Activated T-helper 17 cell treated with anti-CD3 and anti-CD28 coated beads, Interleukin-2, amount 50 U/mL, for 72 hours (primary cell): ENCODE results near the gene RAD54L. TPM values are rescaled to one million over a fixed set of nuclear protein-coding genes. Genes with fewer than 3 reads are reported as not detected.

Experiments used
- ATAC-seq: fragments of 150-1000 bp; cut with Tn5 transposase; replicated peaks from 2 replicates; pipeline ENCODE4 v1.10.0; 2021; ENCODE audit warnings: mild to moderate bottlenecking, moderate library complexity
- H3K27ac Mint-ChIP-seq: one replicate; pipeline ENCODE4 v1.8.0; 2022; ENCODE audit warnings: mixed read lengths
- H3K27me3 Mint-ChIP-seq: one replicate; pipeline ENCODE4 v1.8.0; 2022; ENCODE audit warnings: mixed read lengths
- H3K36me3 Mint-ChIP-seq: one replicate; pipeline ENCODE4 v1.8.0; 2022; ENCODE audit warnings: low read depth, mild to moderate bottlenecking, mixed read lengths
- H3K4me1 Mint-ChIP-seq: one replicate; pipeline ENCODE4 v1.8.0; 2022; ENCODE audit warnings: mixed read lengths
- H3K4me3 Mint-ChIP-seq: one replicate; pipeline ENCODE4 v1.8.0; 2022; ENCODE audit warnings: mild to moderate bottlenecking, mixed read lengths
- H3K9me3 Mint-ChIP-seq: one replicate; pipeline ENCODE4 v1.8.0; 2022; ENCODE audit warnings: mixed read lengths
- total RNA-seq, 2 donors: library from RNA; stranded (reverse); gene quantifications; one replicate each; pipeline ENCODE4 v1.2.3, GENCODE V29; 2022

RAD54L gene
- total RNA-seq, 2 donors from 2014 or later: 50.8 to 56.5 TPM

DNA sequence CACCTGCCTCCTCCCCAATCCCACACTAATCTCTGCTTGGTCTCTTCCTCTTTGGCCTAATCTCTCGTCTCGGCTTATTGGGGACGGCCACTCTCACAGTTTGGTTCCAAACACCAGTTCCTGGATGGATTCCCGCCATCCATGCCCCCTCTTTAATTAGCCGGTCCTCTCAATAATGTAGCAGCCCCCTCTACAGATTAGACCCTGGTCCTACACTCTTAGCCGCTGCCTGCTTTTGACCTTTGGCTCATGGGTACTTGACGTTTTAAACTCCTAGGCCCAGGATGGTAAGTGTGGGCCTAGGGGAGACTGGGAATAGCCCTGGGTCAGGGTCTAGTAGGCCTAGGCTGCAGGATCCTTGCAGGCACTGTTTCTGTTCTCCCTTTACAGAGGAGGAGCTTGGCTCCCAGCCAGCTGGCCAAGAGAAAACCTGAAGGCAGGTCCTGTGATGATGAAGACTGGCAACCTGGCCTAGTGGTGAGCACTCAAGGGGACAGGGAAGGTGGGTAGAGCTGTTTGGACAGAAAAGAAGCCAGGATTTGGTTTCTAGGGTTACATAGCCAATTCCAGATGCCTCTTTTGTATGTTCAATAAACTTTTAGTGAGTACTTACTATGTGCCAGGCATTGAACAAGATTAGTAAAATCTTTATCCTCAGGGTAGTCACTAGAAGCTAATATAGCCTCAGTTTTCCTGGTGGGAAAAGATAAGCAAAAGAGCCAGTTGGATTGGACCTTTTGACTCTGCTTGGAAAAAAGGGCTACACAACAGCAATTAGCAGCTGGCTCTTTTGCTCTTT is 758 bp downstream of the RAD54L start:
- Mint-ChIP-seq H3K9me3 (no peaks in the 10 kb centered on the region), H3K4me3 (peak overlapping the region; percentile 95), H3K4me1 (peaks cover 13% of the 10 kb centered on the region)

GRCh38 chr1:46254668-46255067 is 7.1 kb downstream of the RAD54L start:
- peaks cover 13% of the 10 kb centered on the region for H3K4me1 Mint-ChIP-seq
- no peak overlapping the region for H3K27ac Mint-ChIP-seq

More for the DNA sequence above, 758 bp downstream of the RAD54L start:
- Mint-ChIP-seq H3K36me3 (peaks cover 46% of the 10 kb centered on the region), H3K27ac (peak overlapping the region; percentile 92), H3K27me3 (no peaks in the 10 kb centered on the region)
- ATAC-seq: no peak

GRCh38 chr1:46256523-46256922 is 9.0 kb downstream of the RAD54L start:
- Mint-ChIP-seq H3K27me3 (no peaks in the 10 kb centered on the region), H3K9me3 (no peaks in the 10 kb centered on the region), H3K4me1 (peaks cover 13% of the 10 kb centered on the region), H3K4me3 (no peak overlapping the region), H3K36me3 (peaks cover 84% of the 10 kb centered on the region), H3K27ac (no peak overlapping the region)
- ATAC-seq: no peak

More at GRCh38 chr1:46254668-46255067, 7.1 kb downstream of the RAD54L start:
- H3K36me3 Mint-ChIP-seq: peaks cover 84% of the 10 kb centered on the region
- no peaks in the 10 kb centered on the region for H3K9me3 Mint-ChIP-seq
- H3K4me3 Mint-ChIP-seq: no peak overlapping the region
- no peaks in the 10 kb centered on the region for H3K27me3 Mint-ChIP-seq
- ATAC-seq: no peak

DNA sequence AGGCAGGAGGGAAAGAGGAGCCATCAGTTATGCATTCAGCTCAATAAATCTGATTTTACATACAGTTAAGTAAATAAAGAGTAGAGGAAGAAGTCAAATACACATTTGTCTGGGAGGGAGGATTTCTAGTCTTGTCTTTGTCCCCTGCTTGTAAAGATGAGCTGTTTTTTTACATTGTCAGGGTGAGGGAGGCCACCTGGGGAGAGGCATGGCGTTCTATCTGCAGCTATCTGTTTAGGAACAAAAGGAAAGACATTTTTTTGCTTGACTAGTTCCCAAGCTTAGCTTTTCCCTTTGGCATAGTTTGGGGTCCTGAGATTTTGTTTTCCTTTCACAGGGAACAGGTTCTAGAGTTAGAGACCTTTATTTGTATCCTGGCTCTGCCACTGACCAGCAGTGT is 14.9 kb downstream of the RAD54L start:
- no peaks in the 10 kb centered on the region for H3K27me3 Mint-ChIP-seq
- H3K4me3 Mint-ChIP-seq: no peak overlapping the region
- peaks cover 2% of the 10 kb centered on the region for H3K4me1 Mint-ChIP-seq
- H3K36me3 Mint-ChIP-seq: peaks cover 96% of the 10 kb centered on the region
- no peaks in the 10 kb centered on the region for H3K9me3 Mint-ChIP-seq
- no peak for ATAC-seq
- H3K27ac Mint-ChIP-seq: no peak overlapping the region

DNA sequence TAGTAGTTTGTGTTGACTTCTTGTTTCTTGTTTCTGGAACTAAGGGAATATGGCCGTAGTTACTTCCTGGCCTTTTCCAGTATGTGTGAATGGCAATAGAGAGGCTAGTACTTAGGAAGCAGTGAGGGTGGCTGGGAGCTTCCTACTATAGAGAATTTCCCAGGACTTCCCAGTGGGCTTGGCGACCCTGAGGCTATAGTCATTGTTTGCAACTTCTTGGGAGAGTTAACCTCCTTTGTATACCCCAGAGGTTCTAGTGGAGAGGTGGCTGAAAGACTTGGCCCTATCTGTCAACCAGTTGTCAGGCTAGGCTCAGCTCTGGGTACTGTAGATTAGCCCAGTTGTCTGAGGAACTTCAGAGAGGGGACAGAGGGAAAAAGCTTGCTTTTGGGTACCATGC is 15.6 kb downstream of the RAD54L start:
- H3K4me1 Mint-ChIP-seq: no peaks in the 10 kb centered on the region
- H3K36me3 Mint-ChIP-seq: peaks cover 96% of the 10 kb centered on the region
- no peaks in the 10 kb centered on the region for H3K9me3 Mint-ChIP-seq
- no peaks in the 10 kb centered on the region for H3K27me3 Mint-ChIP-seq
- ATAC-seq: no peak
- no peak overlapping the region for H3K27ac Mint-ChIP-seq
- no peak overlapping the region for H3K4me3 Mint-ChIP-seq

DNA sequence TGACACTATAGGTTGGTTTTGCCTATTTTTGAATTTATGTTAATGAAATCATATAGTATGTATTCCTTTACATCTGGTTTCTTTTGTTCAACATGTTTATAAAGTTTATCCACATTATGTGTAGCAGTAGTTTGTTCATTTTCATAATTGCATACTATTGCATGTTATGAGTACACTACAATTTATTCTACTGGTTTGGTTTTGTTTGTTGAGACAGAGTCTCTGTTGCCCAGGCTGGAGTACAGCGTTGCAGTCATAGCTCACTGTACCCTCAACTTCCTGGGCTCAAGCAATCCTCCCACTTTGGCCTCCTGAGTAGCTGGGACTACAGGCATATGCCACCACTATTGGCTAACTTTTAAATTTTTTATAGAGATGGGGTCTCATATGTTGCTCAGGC is 21.0 kb downstream of the RAD54L start:
- Mint-ChIP-seq H3K4me3 (no peak overlapping the region), H3K27ac (no peak overlapping the region), H3K27me3 (no peaks in the 10 kb centered on the region), H3K36me3 (peaks cover 90% of the 10 kb centered on the region), H3K4me1 (no peaks in the 10 kb centered on the region), H3K9me3 (no peaks in the 10 kb centered on the region)
- ATAC-seq: no peak

DNA sequence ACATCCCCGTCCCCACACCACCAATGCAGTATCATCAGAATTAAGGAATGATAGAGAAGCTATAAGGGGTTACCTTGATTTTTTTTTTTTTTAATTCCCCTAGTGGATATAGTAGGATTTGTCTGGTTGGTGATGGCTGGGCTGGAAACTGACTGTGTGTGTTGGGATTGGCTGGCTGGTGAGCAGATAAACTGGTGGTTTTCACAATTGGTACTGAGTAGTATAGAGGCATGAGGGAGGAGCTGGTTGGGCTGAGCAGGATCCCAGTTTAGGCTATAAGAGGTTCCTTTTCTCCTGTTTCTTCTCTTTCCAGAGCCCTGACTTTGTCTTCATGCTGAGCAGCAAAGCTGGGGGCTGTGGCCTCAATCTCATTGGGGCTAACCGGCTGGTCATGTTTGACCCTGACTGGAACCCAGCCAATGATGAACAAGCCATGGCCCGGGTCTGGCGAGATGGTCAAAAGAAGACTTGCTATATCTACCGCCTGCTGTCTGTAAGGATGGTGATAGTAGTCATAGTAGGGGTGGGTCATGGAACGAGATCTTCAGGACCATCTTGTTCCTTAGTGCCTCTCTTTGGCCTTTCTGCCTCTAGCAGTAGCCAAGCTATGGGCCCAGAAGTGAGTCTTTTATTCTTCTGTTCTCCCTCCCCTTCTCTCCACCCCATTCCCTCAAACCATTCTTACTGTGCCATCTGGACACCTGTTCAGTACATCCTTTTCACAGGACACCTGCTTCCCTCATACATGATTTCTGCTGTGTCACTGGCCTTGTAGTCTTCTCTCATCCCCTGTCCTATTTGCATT is 26.9 kb downstream of the RAD54L start:
- no peak overlapping the region for H3K4me3 Mint-ChIP-seq
- H3K27ac Mint-ChIP-seq: no peak overlapping the region
- peaks cover 91% of the 10 kb centered on the region for H3K36me3 Mint-ChIP-seq
- ATAC-seq: no peak
- peaks cover 5% of the 10 kb centered on the region for H3K4me1 Mint-ChIP-seq
- H3K27me3 Mint-ChIP-seq: no peaks in the 10 kb centered on the region
- no peaks in the 10 kb centered on the region for H3K9me3 Mint-ChIP-seq

DNA sequence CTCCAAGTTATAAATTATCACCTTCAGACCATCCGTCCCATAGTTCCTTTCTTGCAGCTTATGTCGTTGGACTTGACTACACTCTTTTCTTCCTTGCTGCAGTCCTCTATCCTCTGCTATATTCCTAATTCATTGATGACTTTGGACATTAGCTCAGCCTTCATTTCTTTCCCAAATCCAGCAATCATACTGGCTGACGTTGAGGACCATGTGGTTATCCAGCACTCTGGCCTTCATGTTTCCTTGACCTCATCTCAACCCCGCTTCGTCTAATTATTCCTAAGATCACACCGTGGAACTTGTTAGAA is 27.4 kb downstream of the RAD54L start:
- H3K27ac Mint-ChIP-seq: no peak overlapping the region
- no peaks in the 10 kb centered on the region for H3K9me3 Mint-ChIP-seq
- ATAC-seq: no peak

GRCh38 chr1:46277658-46278373 is 30.3 kb downstream of the RAD54L start:
- Mint-ChIP-seq H3K27ac (no peak overlapping the region), H3K4me1 (peaks cover 5% of the 10 kb centered on the region), H3K36me3 (peaks cover 96% of the 10 kb centered on the region), H3K4me3 (no peak overlapping the region), H3K27me3 (no peaks in the 10 kb centered on the region), H3K9me3 (no peaks in the 10 kb centered on the region)
- ATAC-seq: no peak

More for the DNA sequence above, 27.4 kb downstream of the RAD54L start:
- Mint-ChIP-seq H3K27me3 (no peaks in the 10 kb centered on the region), H3K4me3 (no peak overlapping the region), H3K36me3 (peaks cover 91% of the 10 kb centered on the region), H3K4me1 (peaks cover 5% of the 10 kb centered on the region)

- Mint-ChIP-seq H3K4me3 (no peak overlapping the region), H3K36me3 (peaks cover 96% of the 10 kb centered on the region), H3K4me1 (peaks cover 5% of the 10 kb centered on the region), H3K27ac (no peak overlapping the region), H3K9me3 (no peaks in the 10 kb centered on the region), H3K27me3 (no peaks in the 10 kb centered on the region)
- ATAC-seq: no peak
These were observed 31.2 kb downstream of the RAD54L start for GRCh38 chr1:46278807-46279206.

- Mint-ChIP-seq H3K27me3 (no peaks in the 10 kb centered on the region), H3K9me3 (no peaks in the 10 kb centered on the region), H3K4me1 (peaks cover 5% of the 10 kb centered on the region), H3K27ac (no peak overlapping the region), H3K36me3 (peaks cover 96% of the 10 kb centered on the region), H3K4me3 (no peak overlapping the region)
- ATAC-seq: no peak
These were observed 32.5 kb downstream of the RAD54L start for GRCh38 chr1:46280092-46280491.

- Mint-ChIP-seq H3K36me3 (peaks cover 90% of the 10 kb centered on the region), H3K4me3 (no peak overlapping the region), H3K27ac (no peak overlapping the region), H3K4me1 (no peaks in the 10 kb centered on the region), H3K27me3 (no peaks in the 10 kb centered on the region), H3K9me3 (no peaks in the 10 kb centered on the region)
- ATAC-seq: no peak
These were observed 33.5 kb downstream of the RAD54L start for GRCh38 chr1:46281021-46281420.

- no peak for ATAC-seq
- no peak overlapping the region for H3K4me3 Mint-ChIP-seq
- peaks cover 5% of the 10 kb centered on the region for H3K4me1 Mint-ChIP-seq
- no peaks in the 10 kb centered on the region for H3K27me3 Mint-ChIP-seq
- H3K27ac Mint-ChIP-seq: no peak overlapping the region
- H3K9me3 Mint-ChIP-seq: no peaks in the 10 kb centered on the region
- H3K36me3 Mint-ChIP-seq: peaks cover 75% of the 10 kb centered on the region
These were observed 36.5 kb downstream of the RAD54L start for GRCh38 chr1:46284058-46284457.

- no peak overlapping the region for H3K4me3 Mint-ChIP-seq
- H3K9me3 Mint-ChIP-seq: no peaks in the 10 kb centered on the region
- H3K36me3 Mint-ChIP-seq: peaks cover 77% of the 10 kb centered on the region
- H3K4me1 Mint-ChIP-seq: peaks cover 5% of the 10 kb centered on the region
- ATAC-seq: no peak
- H3K27ac Mint-ChIP-seq: no peak overlapping the region
- H3K27me3 Mint-ChIP-seq: no peaks in the 10 kb centered on the region
These were observed 37.3 kb downstream of the RAD54L start for GRCh38 chr1:46284597-46285564.
